Subcutaneous adipose tissue (tissue), 4 donors: ENCODE measurements around the gene GCLM. TPM values are rescaled to one million over a fixed set of nuclear protein-coding genes. Genes with fewer than 3 reads are reported as not detected.

Source experiments
- CTCF ChIP-seq: fragments of 450-650 bp; IDR thresholded peaks from one replicate; pipeline ENCODE4 v1.5.1; 2016; ENCODE audit warnings: low read depth, mild to moderate bottlenecking, control low read depth, antibody characterized with exemption, moderate library complexity
- total RNA-seq, 4 donors: library from RNA; depleted of rRNA; stranded (reverse); fragments of >200 nt; gene quantifications; one replicate each; pipeline ENCODE4 v1.1.0, GENCODE V29; 2016

The GCLM gene
- total RNA-seq, 4 donors from 2014 or later: 10.7 to 52.5 (median 14.9) TPM

- no peak for TF ChIP-seq CTCF
These were observed 44.0 kb downstream of the GCLM start for GRCh38 chr1:93865253-93865652.

GRCh38 chr1:93864175-93864574 is 45.1 kb downstream of the GCLM start:
- TF ChIP-seq CTCF: no peak

- TF ChIP-seq CTCF: no peak
These were observed 55.3 kb downstream of the GCLM start for GRCh38 chr1:93853940-93854339.

GRCh38 chr1:93851878-93852277 is 57.4 kb downstream of the GCLM start:
- no peak for TF ChIP-seq CTCF

- TF ChIP-seq CTCF: no peak
These were observed 57.9 kb downstream of the GCLM start for GRCh38 chr1:93851327-93851712.

GRCh38 chr1:93848350-93848883 is 60.8 kb downstream of the GCLM start:
- TF ChIP-seq CTCF: no peak

GRCh38 chr1:93847811-93848288 is 61.4 kb downstream of the GCLM start:
- TF ChIP-seq CTCF: no peak
